ENCODE data around the gene TAF11. TPM values are rescaled to one million over a fixed set of nuclear protein-coding genes. Genes with fewer than 3 reads are reported as not detected.
A peak's percentile ranks its signal among the peaks of the same experiment; 100 is the strongest.
"Not testable (repeated sequence)": the region's sequence is repeated elsewhere in the genome, so short reads cannot be mapped to it uniquely, and the experiment has no call there.

TAF11 gene
- 18.1 TPM for total RNA-seq
- long read RNA-seq, transcript TAF11-201 (5 exons, 1,580 nt): major isoform, 17 of 20 reads
- long read RNA-seq, partial matches to known transcripts: 0 of 20 reads
- long read RNA-seq, other reads (novel, unspliced or antisense): 0 of 20 reads

GRCh38 chr6:34887753-34888513 lies at the start of gene TAF11:
Gene TAF11, minus strand, starts transcription at chr6:34888042. Its CDS starts 85 bp downstream, at chr6:34887957.
- Histone ChIP-seq H3K4me1 (peaks cover 25% of the 10 kb centered on the region), H3K27ac (peak within 1 kb of the TSS; percentile 86), H3K4me3 (peak within 1 kb of the TSS; percentile 76), H3K9me3 (no peaks in the 10 kb centered on the region), H3K36me3 (peaks cover 6% of the 10 kb centered on the region), H3K27me3 (no peaks in the 10 kb centered on the region)
- DNase-seq (peak; percentile 96), ATAC-seq (peak; percentile 92)
- intact Hi-C loops (cut with DNase I): no loop called here
- TF ChIP-seq, protein P1, sequence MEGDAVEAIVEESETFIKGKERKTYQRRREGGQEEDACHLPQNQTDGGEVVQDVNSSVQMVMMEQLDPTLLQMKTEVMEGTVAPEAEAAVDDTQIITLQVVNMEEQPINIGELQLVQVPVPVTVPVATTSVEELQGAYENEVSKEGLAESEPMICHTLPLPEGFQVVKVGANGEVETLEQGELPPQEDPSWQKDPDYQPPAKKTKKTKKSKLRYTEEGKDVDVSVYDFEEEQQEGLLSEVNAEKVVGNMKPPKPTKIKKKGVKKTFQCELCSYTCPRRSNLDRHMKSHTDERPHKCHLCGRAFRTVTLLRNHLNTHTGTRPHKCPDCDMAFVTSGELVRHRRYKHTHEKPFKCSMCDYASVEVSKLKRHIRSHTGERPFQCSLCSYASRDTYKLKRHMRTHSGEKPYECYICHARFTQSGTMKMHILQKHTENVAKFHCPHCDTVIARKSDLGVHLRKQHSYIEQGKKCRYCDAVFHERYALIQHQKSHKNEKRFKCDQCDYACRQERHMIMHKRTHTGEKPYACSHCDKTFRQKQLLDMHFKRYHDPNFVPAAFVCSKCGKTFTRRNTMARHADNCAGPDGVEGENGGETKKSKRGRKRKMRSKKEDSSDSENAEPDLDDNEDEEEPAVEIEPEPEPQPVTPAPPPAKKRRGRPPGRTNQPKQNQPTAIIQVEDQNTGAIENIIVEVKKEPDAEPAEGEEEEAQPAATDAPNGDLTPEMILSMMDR (IDR thresholded peaks at IDR 0.05): no peak

DNA sequence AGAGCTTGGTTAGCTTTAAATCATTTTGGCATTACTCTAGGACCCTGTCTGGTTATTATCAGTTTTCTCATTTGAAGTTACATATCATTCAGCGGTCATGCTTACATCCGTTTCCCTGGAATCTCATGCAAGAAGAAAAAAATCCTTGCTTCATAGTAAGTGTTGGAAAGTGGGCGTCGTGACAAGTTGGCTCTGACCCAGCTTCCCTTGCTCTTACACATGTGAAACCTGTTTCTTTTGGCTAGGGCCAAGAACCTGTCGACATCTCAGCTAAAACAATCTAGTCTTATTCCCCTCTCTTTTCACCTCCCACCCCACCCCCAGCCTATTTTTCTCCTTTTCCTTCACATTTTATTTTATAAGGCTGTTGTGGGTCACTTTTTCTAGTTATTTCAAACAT lies 46.7 kb upstream of the TAF11 start:
- Histone ChIP-seq H3K36me3 (no peaks in the 10 kb centered on the region), H3K27ac (no peak overlapping the region), H3K4me3 (no peak overlapping the region), H3K9me3 (no peaks in the 10 kb centered on the region), H3K4me1 (peaks cover 28% of the 10 kb centered on the region), H3K27me3 (no peaks in the 10 kb centered on the region)
- peak; percentile 82 for DNase-seq
- peak; percentile 46 for ATAC-seq
- TF ChIP-seq, protein P1 (IDR thresholded peaks at IDR 0.05): no peak
- intact Hi-C loops (cut with DNase I): no loop called here

- H3K9me3 ChIP-seq; ATAC-seq; intact Hi-C loops (cut with DNase I); H3K4me3 ChIP-seq; H3K27ac ChIP-seq; DNase-seq; H3K36me3 ChIP-seq; H3K27me3 ChIP-seq: not testable (repeated sequence)
- peaks cover 12% of the 10 kb centered on the region for H3K4me1 ChIP-seq
Measured at GRCh38 chr6:34932202-34932601, 44.4 kb upstream of the TAF11 start.

- H3K4me1 ChIP-seq: peaks cover 11% of the 10 kb centered on the region
- H3K27ac ChIP-seq: no peak overlapping the region
- DNase-seq (no peak), ATAC-seq (no peak)
- TF ChIP-seq, protein P1 (IDR thresholded peaks at IDR 0.05): no peak
- no peak overlapping the region for H3K4me3 ChIP-seq
- intact Hi-C loops (cut with DNase I): no loop called here
- H3K36me3 ChIP-seq: no peaks in the 10 kb centered on the region
- no peaks in the 10 kb centered on the region for H3K9me3 ChIP-seq
- no peaks in the 10 kb centered on the region for H3K27me3 ChIP-seq
Measured at GRCh38 chr6:34930221-34930620, 42.4 kb upstream of the TAF11 start.

DNA sequence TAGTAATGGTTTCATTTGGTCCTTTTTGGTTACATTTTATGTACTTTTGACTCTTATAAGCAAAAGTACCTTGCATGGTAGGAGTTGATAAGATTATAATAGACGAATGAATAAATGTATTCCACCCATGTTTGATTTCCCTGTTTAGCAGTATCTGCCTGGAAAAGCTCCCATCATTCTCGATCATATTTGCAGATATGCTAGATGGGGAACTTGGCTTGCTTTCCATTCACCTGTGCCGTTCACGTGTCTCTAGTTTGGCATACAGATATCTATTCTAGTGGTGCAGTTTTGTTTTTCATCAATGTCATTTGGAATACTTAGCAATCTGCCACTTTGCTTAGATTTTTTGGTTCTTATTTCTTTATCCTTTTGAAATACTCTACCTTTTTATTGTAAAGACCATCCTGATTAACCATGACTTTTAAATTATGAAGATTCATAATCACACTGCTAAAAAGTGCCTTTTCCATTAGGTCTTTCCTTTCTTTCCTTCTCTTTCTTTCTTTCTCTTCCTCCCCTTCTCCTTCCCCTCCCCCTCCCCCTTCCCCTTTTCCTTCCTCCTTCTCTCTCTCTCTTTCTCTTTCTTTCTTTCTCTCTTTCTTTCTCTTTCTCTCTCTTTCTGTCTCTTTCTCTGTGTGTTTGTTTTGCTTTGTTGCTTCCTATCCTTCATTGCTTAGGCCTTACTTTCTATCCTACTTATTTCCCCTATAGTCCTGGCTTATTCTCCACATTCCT lies 41.6 kb upstream of the TAF11 start:
- TF ChIP-seq, protein P1 (IDR thresholded peaks at IDR 0.05): no peak
- no peak for ATAC-seq
- H3K4me1 ChIP-seq: peaks cover 3% of the 10 kb centered on the region
- intact Hi-C loops (cut with DNase I): no loop called here
- no peak for DNase-seq
- no peaks in the 10 kb centered on the region for H3K9me3 ChIP-seq
- H3K27ac ChIP-seq: no peak overlapping the region
- no peaks in the 10 kb centered on the region for H3K27me3 ChIP-seq
- H3K4me3 ChIP-seq: no peak overlapping the region
- H3K36me3 ChIP-seq: no peaks in the 10 kb centered on the region

GRCh38 chr6:34928695-34929094 lies 40.9 kb upstream of the TAF11 start:
- DNase-seq (no peak), ATAC-seq (no peak)
- no peak overlapping the region for H3K4me3 ChIP-seq

More at GRCh38 chr6:34928695-34929094, 40.9 kb upstream of the TAF11 start:
- Histone ChIP-seq H3K27me3 (no peaks in the 10 kb centered on the region), H3K9me3 (no peaks in the 10 kb centered on the region), H3K4me1 (no peaks in the 10 kb centered on the region), H3K27ac (no peak overlapping the region), H3K36me3 (no peaks in the 10 kb centered on the region)
- intact Hi-C loops (cut with DNase I): no loop called here
- TF ChIP-seq, protein P1 (IDR thresholded peaks at IDR 0.05): no peak
